HepG2 (cell line): ENCODE measurements around the gene CRKL. TPM values are rescaled to one million over a fixed set of nuclear protein-coding genes. Genes with fewer than 3 reads are reported as not detected.

ENCODE experiments used
- ARNT2 ChIP-seq: sonication (generic); formaldehyde crosslinking; IDR thresholded peaks from 2 replicates; pipeline ENCODE4 v1.8.0; 2022; ENCODE audit warnings: mild to moderate bottlenecking, low read depth, missing genetic modification reagents, moderate library complexity
- DMAP1 ChIP-seq: IDR thresholded peaks from 2 replicates; pipeline ENCODE4 v1.6.1; 2016
- FOXC1 ChIP-seq: sonication (generic); formaldehyde crosslinking; IDR thresholded peaks from 2 replicates; pipeline ENCODE4 v1.8.0; 2022; ENCODE audit warnings: mild to moderate bottlenecking, missing genetic modification reagents, borderline replicate concordance
- GABPB1 ChIP-seq: IDR thresholded peaks from 2 replicates; pipeline ENCODE4 v1.6.1; 2016; ENCODE audit warnings: mild to moderate bottlenecking, missing genetic modification reagents, moderate library complexity, missing compliant biosample characterization
- GFI1 ChIP-seq: sonication (generic); formaldehyde crosslinking; IDR thresholded peaks from 2 replicates; pipeline ENCODE4 v1.5.0; 2020; ENCODE audit warnings: missing genetic modification reagents, mild to moderate bottlenecking, borderline replicate concordance
- HHEX ChIP-seq: IDR thresholded peaks from 2 replicates; pipeline ENCODE4 v1.6.1; 2016; ENCODE audit warnings: control low read depth
- HNF4G ChIP-seq, 2 experiments: sonication (generic) in 1 of 2; formaldehyde crosslinking in 1 of 2; IDR thresholded peaks; 2 replicates each; pipeline versions ENCODE4 v1.4.0 to v1.6.1; 2011 to 2020; ENCODE audit warnings: borderline replicate concordance in 2 of 2, low read depth in 2 of 2, mild to moderate bottlenecking in 2 of 2, low read length in 1 of 2, missing genetic modification reagents in 1 of 2, moderate library complexity in 1 of 2
- JUND ChIP-seq: sonication (generic); formaldehyde crosslinking; IDR thresholded peaks from 2 replicates; pipeline ENCODE4 v1.8.0; 2022; ENCODE audit warnings: mild to moderate bottlenecking, missing genetic modification reagents
- MATR3 ChIP-seq: sonication (generic); formaldehyde crosslinking; IDR thresholded peaks from 2 replicates; pipeline ENCODE4 v1.4.0; 2020; ENCODE audit warnings: missing genetic modification reagents
- SRSF9 ChIP-seq: fragments of 200-400 bp; formaldehyde crosslinking; IDR thresholded peaks from 2 replicates; pipeline ENCODE4 v1.6.1; 2018; ENCODE audit warnings: borderline replicate concordance, mild to moderate bottlenecking, low read depth, low read length; ENCODE audit not compliant: insufficient read depth, poor library complexity, severe bottlenecking
- TEAD3 ChIP-seq: optimal IDR thresholded peaks from 2 replicates; pipeline ENCODE3; 2016; ENCODE audit warnings: borderline replicate concordance
- ZNF3 ChIP-seq: IDR thresholded peaks from 2 replicates; pipeline ENCODE4 v1.7.0; 2017; ENCODE audit warnings: inconsistent platforms
- ZNF724P ChIP-seq: sonication (generic); formaldehyde crosslinking; IDR thresholded peaks from 2 replicates; pipeline ENCODE4 v1.8.0; 2022; ENCODE audit warnings: missing genetic modification reagents, borderline replicate concordance
- polyA plus RNA-seq, 8 experiments: library from polyadenylated mRNA; depleted of rRNA in 3 of 8; stranded (reverse) in 7 of 8; unstranded in 1 of 8; fragments of >200 nt; fragmentation: Illumina TruSeq in 4 of 8; extraction: Trizol in 4 of 8; gene quantifications; 2 replicates each; pipeline versions ENCODE4 v1.2.1 to v1.2.3, GENCODE V29; 2011 to 2016; ENCODE audit warnings: low read depth in 4 of 8, missing spikeins in 1 of 8, mixed read lengths in 1 of 8; ENCODE audit not compliant: insufficient read depth in 1 of 8
- total RNA-seq, 5 experiments: library from RNA; depleted of rRNA; stranded (reverse); fragments of >200 nt; fragmentation: Illumina TruSeq; extraction: Trizol; gene quantifications; 2 replicates each; pipeline ENCODE4 v1.2.3, GENCODE V29; 2016; ENCODE audit warnings: low read depth in 1 of 5
- TF ChIP-seq, protein P1 (sequence below): sonication (generic); formaldehyde crosslinking; IDR thresholded peaks from 2 replicates; pipeline ENCODE4 v1.9.0; 2021; ENCODE audit warnings: missing genetic modification reagents, borderline replicate concordance
- TF ChIP-seq, protein P2 (sequence below): sonication (generic); formaldehyde crosslinking; conservative IDR thresholded peaks from 2 replicates; pipeline ENCODE4 v1.4.0; 2020; ENCODE audit warnings: missing genetic modification reagents
- TF ChIP-seq, protein P3 (sequence below): sonication (generic); formaldehyde crosslinking; IDR thresholded peaks from 2 replicates; pipeline ENCODE4 v1.4.0; 2020; ENCODE audit warnings: missing genetic modification reagents, borderline replicate concordance
- TF ChIP-seq, protein P4 (sequence below): sonication (generic); formaldehyde crosslinking; IDR thresholded peaks from 2 replicates; pipeline ENCODE4 v1.5.0; 2020; ENCODE audit warnings: mild to moderate bottlenecking, missing genetic modification reagents, borderline replicate concordance

Gene CRKL
- total and polyA plus RNA-seq, 2 of the 13 experiments (the other 11 are each of a cell fraction or from before 2014, with no cell fraction given), result 37.4 to 60.6 TPM

DNA sequence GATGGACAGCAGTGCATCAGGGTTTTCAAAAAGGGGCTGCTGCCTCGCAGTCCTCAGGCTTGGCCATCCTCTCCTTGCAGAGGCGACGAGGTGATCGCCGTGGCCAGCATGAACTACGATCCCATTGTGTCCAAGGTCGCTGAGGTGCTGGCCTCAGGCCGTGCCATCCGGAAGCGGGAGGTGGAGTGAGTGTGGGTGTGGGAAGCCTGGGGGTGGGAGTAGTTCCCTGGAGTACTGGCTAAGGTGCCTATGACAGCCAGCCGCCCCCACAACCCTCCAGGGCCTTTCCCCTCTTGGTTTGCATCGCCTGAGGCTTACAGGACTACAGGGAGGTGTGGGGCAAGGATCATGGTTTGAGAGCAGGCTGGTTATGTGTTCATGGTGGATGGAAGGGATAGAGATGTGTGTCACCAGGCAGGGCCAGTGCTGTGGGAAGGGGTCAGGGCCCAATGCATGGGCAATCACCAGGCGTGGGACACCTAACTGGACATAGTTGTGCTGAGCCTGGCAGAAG, 62.8 kb downstream of the CRKL start (continued):
- TF ChIP-seq, protein P1, sequence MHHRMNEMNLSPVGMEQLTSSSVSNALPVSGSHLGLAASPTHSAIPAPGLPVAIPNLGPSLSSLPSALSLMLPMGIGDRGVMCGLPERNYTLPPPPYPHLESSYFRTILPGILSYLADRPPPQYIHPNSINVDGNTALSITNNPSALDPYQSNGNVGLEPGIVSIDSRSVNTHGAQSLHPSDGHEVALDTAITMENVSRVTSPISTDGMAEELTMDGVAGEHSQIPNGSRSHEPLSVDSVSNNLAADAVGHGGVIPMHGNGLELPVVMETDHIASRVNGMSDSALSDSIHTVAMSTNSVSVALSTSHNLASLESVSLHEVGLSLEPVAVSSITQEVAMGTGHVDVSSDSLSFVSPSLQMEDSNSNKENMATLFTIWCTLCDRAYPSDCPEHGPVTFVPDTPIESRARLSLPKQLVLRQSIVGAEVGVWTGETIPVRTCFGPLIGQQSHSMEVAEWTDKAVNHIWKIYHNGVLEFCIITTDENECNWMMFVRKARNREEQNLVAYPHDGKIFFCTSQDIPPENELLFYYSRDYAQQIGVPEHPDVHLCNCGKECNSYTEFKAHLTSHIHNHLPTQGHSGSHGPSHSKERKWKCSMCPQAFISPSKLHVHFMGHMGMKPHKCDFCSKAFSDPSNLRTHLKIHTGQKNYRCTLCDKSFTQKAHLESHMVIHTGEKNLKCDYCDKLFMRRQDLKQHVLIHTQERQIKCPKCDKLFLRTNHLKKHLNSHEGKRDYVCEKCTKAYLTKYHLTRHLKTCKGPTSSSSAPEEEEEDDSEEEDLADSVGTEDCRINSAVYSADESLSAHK, result no peak
- TF ChIP-seq FOXC1 (CRISPR knock-in tag) (peak; percentile 57), TEAD3 (CRISPR knock-in tag) (peak; percentile 62), HHEX (CRISPR knock-in tag) (no peak), HNF4G (IDR thresholded peaks at IDR 0.05; ENCODE audit: borderline replicate concordance, low read depth, low read length) (peak; percentile 55; the same call in 1 of the 2 replicates), HNF4G (CRISPR knock-in tag; IDR thresholded peaks at IDR 0.05; ENCODE audit: borderline replicate concordance, low read depth) (peak; percentile 81; the same call in 1 of the 2 replicates), ZNF3 (CRISPR knock-in tag) (no peak), GABPB1 (CRISPR knock-in tag) (peak; percentile 74), ZNF724P (CRISPR knock-in tag) (no peak), SRSF9 (no peak), GFI1 (CRISPR knock-in tag) (no peak), MATR3 (CRISPR knock-in tag) (no peak), DMAP1 (CRISPR knock-in tag) (no peak; the same call in 1 of the 2 replicates), ARNT2 (CRISPR knock-in tag) (0 out of 2 replicates have a peak, but pooled peaks have one; percentile 19), JUND (CRISPR knock-in tag) (no peak)
- TF ChIP-seq, protein P2, sequence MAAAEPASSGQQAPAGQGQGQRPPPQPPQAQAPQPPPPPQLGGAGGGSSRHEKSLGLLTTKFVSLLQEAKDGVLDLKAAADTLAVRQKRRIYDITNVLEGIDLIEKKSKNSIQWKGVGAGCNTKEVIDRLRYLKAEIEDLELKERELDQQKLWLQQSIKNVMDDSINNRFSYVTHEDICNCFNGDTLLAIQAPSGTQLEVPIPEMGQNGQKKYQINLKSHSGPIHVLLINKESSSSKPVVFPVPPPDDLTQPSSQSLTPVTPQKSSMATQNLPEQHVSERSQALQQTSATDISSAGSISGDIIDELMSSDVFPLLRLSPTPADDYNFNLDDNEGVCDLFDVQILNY (CRISPR knock-in tag), result no peak
- TF ChIP-seq, protein P3, sequence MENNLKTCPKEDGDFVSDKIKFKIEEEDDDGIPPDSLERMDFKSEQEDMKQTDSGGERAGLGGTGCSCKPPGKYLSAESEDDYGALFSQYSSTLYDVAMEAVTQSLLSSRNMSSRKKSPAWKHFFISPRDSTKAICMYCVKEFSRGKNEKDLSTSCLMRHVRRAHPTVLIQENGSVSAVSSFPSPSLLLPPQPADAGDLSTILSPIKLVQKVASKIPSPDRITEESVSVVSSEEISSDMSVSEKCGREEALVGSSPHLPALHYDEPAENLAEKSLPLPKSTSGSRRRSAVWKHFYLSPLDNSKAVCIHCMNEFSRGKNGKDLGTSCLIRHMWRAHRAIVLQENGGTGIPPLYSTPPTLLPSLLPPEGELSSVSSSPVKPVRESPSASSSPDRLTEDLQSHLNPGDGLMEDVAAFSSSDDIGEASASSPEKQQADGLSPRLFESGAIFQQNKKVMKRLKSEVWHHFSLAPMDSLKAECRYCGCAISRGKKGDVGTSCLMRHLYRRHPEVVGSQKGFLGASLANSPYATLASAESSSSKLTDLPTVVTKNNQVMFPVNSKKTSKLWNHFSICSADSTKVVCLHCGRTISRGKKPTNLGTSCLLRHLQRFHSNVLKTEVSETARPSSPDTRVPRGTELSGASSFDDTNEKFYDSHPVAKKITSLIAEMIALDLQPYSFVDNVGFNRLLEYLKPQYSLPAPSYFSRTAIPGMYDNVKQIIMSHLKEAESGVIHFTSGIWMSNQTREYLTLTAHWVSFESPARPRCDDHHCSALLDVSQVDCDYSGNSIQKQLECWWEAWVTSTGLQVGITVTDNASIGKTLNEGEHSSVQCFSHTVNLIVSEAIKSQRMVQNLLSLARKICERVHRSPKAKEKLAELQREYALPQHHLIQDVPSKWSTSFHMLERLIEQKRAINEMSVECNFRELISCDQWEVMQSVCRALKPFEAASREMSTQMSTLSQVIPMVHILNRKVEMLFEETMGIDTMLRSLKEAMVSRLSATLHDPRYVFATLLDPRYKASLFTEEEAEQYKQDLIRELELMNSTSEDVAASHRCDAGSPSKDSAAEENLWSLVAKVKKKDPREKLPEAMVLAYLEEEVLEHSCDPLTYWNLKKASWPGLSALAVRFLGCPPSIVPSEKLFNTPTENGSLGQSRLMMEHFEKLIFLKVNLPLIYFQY (CRISPR knock-in tag), result no peak
- TF ChIP-seq, protein P4, sequence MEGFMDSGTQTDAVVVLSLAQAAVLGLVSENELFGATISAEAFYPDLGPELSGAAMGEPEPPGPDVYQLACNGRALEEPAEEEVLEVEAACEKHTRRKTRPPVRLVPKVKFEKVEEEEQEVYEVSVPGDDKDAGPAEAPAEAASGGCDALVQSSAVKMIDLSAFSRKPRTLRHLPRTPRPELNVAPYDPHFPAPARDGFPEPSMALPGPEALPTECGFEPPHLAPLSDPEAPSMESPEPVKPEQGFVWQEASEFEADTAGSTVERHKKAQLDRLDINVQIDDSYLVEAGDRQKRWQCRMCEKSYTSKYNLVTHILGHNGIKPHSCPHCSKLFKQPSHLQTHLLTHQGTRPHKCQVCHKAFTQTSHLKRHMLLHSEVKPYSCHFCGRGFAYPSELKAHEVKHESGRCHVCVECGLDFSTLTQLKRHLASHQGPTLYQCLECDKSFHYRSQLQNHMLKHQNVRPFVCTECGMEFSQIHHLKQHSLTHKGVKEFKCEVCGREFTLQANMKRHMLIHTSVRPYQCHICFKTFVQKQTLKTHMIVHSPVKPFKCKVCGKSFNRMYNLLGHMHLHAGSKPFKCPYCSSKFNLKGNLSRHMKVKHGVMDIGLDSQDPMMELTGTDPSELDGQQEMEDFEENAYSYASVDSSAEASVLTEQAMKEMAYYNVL (CRISPR knock-in tag), result no peak
